ENCODE data around the gene PPP1R36.

GRCh38 chr14:64623554-64624165, 73.9 kb downstream of the PPP1R36 start:
- TF ChIP-seq, protein P1, sequence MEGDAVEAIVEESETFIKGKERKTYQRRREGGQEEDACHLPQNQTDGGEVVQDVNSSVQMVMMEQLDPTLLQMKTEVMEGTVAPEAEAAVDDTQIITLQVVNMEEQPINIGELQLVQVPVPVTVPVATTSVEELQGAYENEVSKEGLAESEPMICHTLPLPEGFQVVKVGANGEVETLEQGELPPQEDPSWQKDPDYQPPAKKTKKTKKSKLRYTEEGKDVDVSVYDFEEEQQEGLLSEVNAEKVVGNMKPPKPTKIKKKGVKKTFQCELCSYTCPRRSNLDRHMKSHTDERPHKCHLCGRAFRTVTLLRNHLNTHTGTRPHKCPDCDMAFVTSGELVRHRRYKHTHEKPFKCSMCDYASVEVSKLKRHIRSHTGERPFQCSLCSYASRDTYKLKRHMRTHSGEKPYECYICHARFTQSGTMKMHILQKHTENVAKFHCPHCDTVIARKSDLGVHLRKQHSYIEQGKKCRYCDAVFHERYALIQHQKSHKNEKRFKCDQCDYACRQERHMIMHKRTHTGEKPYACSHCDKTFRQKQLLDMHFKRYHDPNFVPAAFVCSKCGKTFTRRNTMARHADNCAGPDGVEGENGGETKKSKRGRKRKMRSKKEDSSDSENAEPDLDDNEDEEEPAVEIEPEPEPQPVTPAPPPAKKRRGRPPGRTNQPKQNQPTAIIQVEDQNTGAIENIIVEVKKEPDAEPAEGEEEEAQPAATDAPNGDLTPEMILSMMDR (IDR thresholded peaks at IDR 0.05) = no peak
- TF ChIP-seq POLR2A (IDR thresholded peaks at IDR 0.05) (no peak), EP300 (IDR thresholded peaks at IDR 0.05) (no peak)

Data from sigmoid colon (tissue), 4 donors.